K562 (cell line): ENCODE measurements around the gene ARHGEF7. TPM values are rescaled to one million over a fixed set of nuclear protein-coding genes. Genes with fewer than 3 reads are reported as not detected.

Source experiments
- ARID1B ChIP-seq: fragments of 450-650 bp; IDR thresholded peaks from 2 replicates; pipeline ENCODE4 v1.6.1; 2016; ENCODE audit warnings: antibody characterized with exemption, mild to moderate bottlenecking, inconsistent platforms
- FOXA3 ChIP-seq, 2 experiments: fragments of 450-650 bp in 1 of 2; sonication (generic) in 1 of 2; formaldehyde crosslinking; IDR thresholded peaks in 1 of 2; conservative IDR thresholded peaks in 1 of 2; 2 replicates each; pipeline versions ENCODE4 v1.4.0 to v1.8.0; 2020 to 2022; ENCODE audit warnings: mild to moderate bottlenecking in 2 of 2, missing genetic modification reagents in 1 of 2
- GABPB1 ChIP-seq: sonication (generic); formaldehyde crosslinking; IDR thresholded peaks from 2 replicates; pipeline ENCODE4 v1.8.0; 2022; ENCODE audit warnings: mild to moderate bottlenecking, missing genetic modification reagents
- HDAC1 ChIP-seq, 2 experiments: fragments of 450-650 bp; IDR thresholded peaks; 2 replicates each; pipeline ENCODE4 v1.6.1; 2016 to 2017; ENCODE audit warnings: inconsistent platforms in 1 of 2, mild to moderate bottlenecking in 1 of 2, moderate library complexity in 1 of 2
- KDM5B ChIP-seq: fragments of 200-600 bp; sonication (generic); IDR thresholded peaks from 2 replicates; pipeline ENCODE4 v1.6.1; 2012; ENCODE audit warnings: low read depth, mild to moderate bottlenecking, moderate library complexity, low read length, control low read depth, inconsistent platforms; ENCODE audit not compliant: insufficient replicate concordance
- PHF8 ChIP-seq: fragments of 200-600 bp; sonication (generic); IDR thresholded peaks from 2 replicates; pipeline ENCODE4 v1.6.1; 2012; ENCODE audit warnings: mixed run types, mild to moderate bottlenecking, inconsistent platforms, low read length, moderate library complexity, borderline replicate concordance
- POLR2G ChIP-seq: fragments of 200-400 bp; formaldehyde crosslinking; IDR thresholded peaks from 2 replicates; pipeline ENCODE4 v1.6.1; 2017; ENCODE audit warnings: low read depth, mild to moderate bottlenecking, antibody characterized with exemption, low read length, moderate library complexity
- SMARCC2 ChIP-seq: fragments of 450-650 bp; IDR thresholded peaks from 2 replicates; pipeline ENCODE4 v1.6.1; 2017; ENCODE audit warnings: antibody characterized with exemption, moderate library complexity, mild to moderate bottlenecking, low read depth
- STAG1 ChIP-seq: sonication (generic); formaldehyde crosslinking; IDR thresholded peaks from 2 replicates; pipeline ENCODE4 v1.5.0; 2020; ENCODE audit warnings: missing genetic modification reagents, borderline replicate concordance
- TCF7 ChIP-seq: sonication (generic); IDR thresholded peaks from 2 replicates; pipeline ENCODE4 v1.6.1; 2016; ENCODE audit warnings: antibody characterized with exemption, borderline replicate concordance
- TEAD4 ChIP-seq, 2 experiments: sonication (generic) in 1 of 2; formaldehyde crosslinking in 1 of 2; IDR thresholded peaks; 2 replicates each; pipeline versions ENCODE4 v1.6.1 to v1.8.0; 2012 to 2022; ENCODE audit warnings: borderline replicate concordance in 1 of 2, inconsistent platforms in 1 of 2, low read length in 1 of 2, mild to moderate bottlenecking in 1 of 2, missing genetic modification reagents in 1 of 2
- TFAP4 ChIP-seq: sonication (generic); formaldehyde crosslinking; IDR thresholded peaks from 2 replicates; pipeline ENCODE4 v1.8.0; 2022; ENCODE audit warnings: missing genetic modification reagents, mild to moderate bottlenecking, moderate library complexity, borderline replicate concordance
- TRIM24 ChIP-seq, 2 experiments: fragments of 450-650 bp; IDR thresholded peaks; 2 replicates each; pipeline ENCODE4 v1.6.1; 2016
- ZBTB11 ChIP-seq, 3 experiments: fragments of 200-800 bp in 1 of 3; fragments of 250-450 bp in 1 of 3; fragments of 450-650 bp in 1 of 3; sonication (Bioruptor Pico) in 1 of 3; sonication (Bioruptor generic) in 1 of 3; formaldehyde crosslinking in 1 of 3; IDR thresholded peaks; 2 replicates each; pipeline versions ENCODE4 v1.6.1 to v1.8.0; 2016 to 2022; ENCODE audit warnings: mild to moderate bottlenecking in 2 of 3, missing genetic modification characterization in 2 of 3, missing compliant biosample characterization in 1 of 3, moderate library complexity in 1 of 3
- ZNF740 ChIP-seq, 3 experiments: fragments of 200-800 bp in 1 of 3; sonication (Bioruptor generic) in 1 of 3; sonication (generic) in 1 of 3; formaldehyde crosslinking in 1 of 3; IDR thresholded peaks; 2 replicates each; pipeline versions ENCODE4 v1.6.1 to v1.8.0; 2016 to 2022; ENCODE audit warnings: mild to moderate bottlenecking in 2 of 3, missing compliant biosample characterization in 2 of 3, missing genetic modification characterization in 2 of 3, missing genetic modification reagents in 1 of 3
- polyA plus RNA-seq, 8 experiments: library from polyadenylated mRNA; depleted of rRNA in 4 of 8; stranded (reverse) in 5 of 8; unstranded in 3 of 8; fragments of >200 nt; fragmentation: Nextera tagmentation in 2 of 8; fragmentation: Illumina TruSeq in 1 of 8; extraction: Ambion mirVana in 2 of 8; extraction: Trizol in 1 of 8; gene quantifications; 2 replicates each; pipeline versions ENCODE4 v1.2.1 to v1.2.3, GENCODE V29; 2011 to 2014; ENCODE audit warnings: inconsistent platforms in 1 of 8, missing spikeins in 1 of 8
- total RNA-seq, 7 experiments: library from RNA; depleted of rRNA in 6 of 7; stranded (reverse); fragments of >200 nt in 6 of 7; fragmentation: Illumina TruSeq in 2 of 7; extraction: Trizol in 2 of 7; gene quantifications; 2 replicates each; pipeline versions ENCODE4 v1.2.1 to v1.2.3, GENCODE V29; 2011 to 2021; ENCODE audit warnings: low replicate concordance in 1 of 7
- TF ChIP-seq, protein P1 (sequence below): sonication (generic); formaldehyde crosslinking; IDR thresholded peaks from 2 replicates; pipeline ENCODE4 v1.9.0; 2022; ENCODE audit warnings: mild to moderate bottlenecking, missing genetic modification reagents

The ARHGEF7 gene
- total and polyA plus RNA-seq, 9 of the 15 experiments (the other 6 are each of a cell fraction or from before 2014, with no cell fraction given): 2.1 to 26.8 (median 17.5) TPM

DNA sequence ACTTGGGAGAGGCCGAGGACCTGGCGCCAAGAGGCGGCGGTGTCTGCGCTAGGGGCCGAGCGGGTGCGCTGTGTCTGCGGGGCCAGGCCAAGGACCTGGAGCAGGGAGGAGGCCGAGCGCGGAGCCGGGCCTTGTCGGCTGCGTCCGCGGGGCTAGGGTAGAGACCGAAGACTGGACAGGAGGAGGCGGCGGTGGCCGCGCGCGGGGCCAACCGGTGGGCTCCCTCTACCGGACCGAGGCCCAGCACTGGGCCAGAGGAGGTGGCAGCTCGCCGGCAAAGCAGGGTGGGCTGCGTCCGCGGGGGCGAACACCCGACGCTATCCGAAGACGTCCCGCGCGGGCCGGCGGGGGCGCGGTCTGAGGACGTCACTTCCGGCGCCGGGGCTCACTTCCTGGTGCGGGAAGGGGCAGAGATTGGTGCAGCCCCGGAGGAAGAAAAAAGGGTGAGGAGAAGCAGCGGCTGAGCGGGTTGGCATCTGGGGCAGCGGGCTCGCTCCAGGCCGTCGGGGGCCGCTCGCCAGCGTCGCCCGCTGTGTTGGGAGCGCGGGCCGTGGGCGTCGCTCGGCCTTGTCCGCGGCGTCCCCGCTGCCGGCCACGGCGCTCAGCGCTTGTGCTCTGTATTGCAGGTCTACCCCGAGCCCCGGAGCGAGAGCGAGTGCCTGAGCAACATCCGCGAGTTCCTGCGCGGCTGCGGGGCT lies 38.3 kb downstream of the ARHGEF7 start (continued):
- peak in 2 of 3 experiments; percentile 76 to 91; a peak in 4 of 6 replicates for TF ChIP-seq ZBTB11 (CRISPR knock-in tag; IDR thresholded peaks at IDR 0.05)
- peak; percentile 98 for TF ChIP-seq GABPB1 (CRISPR knock-in tag)
- TF ChIP-seq PHF8: peak; percentile 94
- no peak for TF ChIP-seq TEAD4 (IDR thresholded peaks at IDR 0.05; ENCODE audit: low read length)
- 0 out of 2 replicates have a peak, but pooled peaks have one; percentile 41 for TF ChIP-seq TEAD4 (CRISPR knock-in tag; IDR thresholded peaks at IDR 0.05; ENCODE audit: borderline replicate concordance)
- TF ChIP-seq, protein P1, sequence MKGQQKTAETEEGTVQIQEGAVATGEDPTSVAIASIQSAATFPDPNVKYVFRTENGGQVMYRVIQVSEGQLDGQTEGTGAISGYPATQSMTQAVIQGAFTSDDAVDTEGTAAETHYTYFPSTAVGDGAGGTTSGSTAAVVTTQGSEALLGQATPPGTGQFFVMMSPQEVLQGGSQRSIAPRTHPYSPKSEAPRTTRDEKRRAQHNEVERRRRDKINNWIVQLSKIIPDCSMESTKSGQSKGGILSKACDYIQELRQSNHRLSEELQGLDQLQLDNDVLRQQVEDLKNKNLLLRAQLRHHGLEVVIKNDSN (CRISPR knock-in tag): 0 out of 2 replicates have a peak, but pooled peaks have one; percentile 23
- peak; percentile 94 for TF ChIP-seq POLR2G
- 0 out of 4 replicates have a peak, but pooled peaks of 1 of the 2 experiments have one; percentile 51 for TF ChIP-seq FOXA3 (CRISPR knock-in tag; conservative IDR thresholded peaks at IDR 0.05 in 1 of 2, IDR thresholded peaks at IDR 0.05 in 1 of 2)
- peak; percentile 63 for TF ChIP-seq KDM5B
- peak in 1 of 2 experiments; percentile 65; a peak in 2 of 4 replicates for TF ChIP-seq HDAC1 (IDR thresholded peaks at IDR 0.05)
- peak; percentile 77 for TF ChIP-seq TFAP4 (CRISPR knock-in tag)
- 0 out of 2 replicates have a peak, but pooled peaks have one; percentile 32 for TF ChIP-seq TCF7
- 0 out of 2 replicates have a peak, but pooled peaks have one; percentile 10 for TF ChIP-seq STAG1 (CRISPR knock-in tag)
- TF ChIP-seq ARID1B: no peak
- peak in 1 of 2 experiments; percentile 27; a peak in 1 of 4 replicates for TF ChIP-seq TRIM24 (IDR thresholded peaks at IDR 0.05)
- peak; percentile 41; the same call in 1 of the 2 replicates for TF ChIP-seq ZNF740 (CRISPR knock-in tag; IDR thresholded peaks at IDR 0.05)
- no peak for TF ChIP-seq ZNF740 (tag; IDR thresholded peaks at IDR 0.05)
- no peak for TF ChIP-seq SMARCC2
